ENCODE data around the gene AFAP1L1. TPM values are rescaled to one million over a fixed set of nuclear protein-coding genes. Genes with fewer than 3 reads are reported as not detected.

The AFAP1L1 gene
- total and polyA plus RNA-seq, 10 of the 15 experiments (the other 5 are each of a cell fraction or from before 2014, with no cell fraction given) = 0.11 TPM; not detected in 9

GRCh38 chr5:149356391-149356790 is 84.7 kb downstream of the AFAP1L1 start:
- no peak for ATAC-seq
- no TSS peak for BruUV-seq (replicated peaks)
- TF ChIP-seq BACH1 (IDR thresholded peaks at IDR 0.05; ENCODE audit: borderline replicate concordance) (no peak), SRF (IDR thresholded peaks at IDR 0.05; ENCODE audit: low read depth in 2 of 2, low read length in 2 of 2) (no peak), USF2 (IDR thresholded peaks at IDR 0.05; ENCODE audit: borderline replicate concordance, low read depth, low read length) (no peak), ZBTB40 (IDR thresholded peaks at IDR 0.05; ENCODE audit: borderline replicate concordance) (no peak), RAD21 (IDR thresholded peaks at IDR 0.05; ENCODE audit: insufficient read depth, low read depth, low read length) (no peak)
- no peak for FAIRE-seq
- CTCF ChIA-PET = interaction anchor here (0.7 to 7.5 kb wide), 11 partner anchors 11 to 628 kb away, joined by 3 to 81 read pairs (median 5); partner anchors contain the start of genes CSNK1A1 and GRPEL2
- no peak overlapping the region for H3K4me3 ChIP-seq
- 0 out of 2 replicates have a peak overlapping the region, but pooled peaks have one; percentile 14 for H3K4me2 ChIP-seq (ENCODE audit: control insufficient read depth, insufficient read depth)
- DNase-seq (ENCODE audit: low read depth, low spot score) = no peak
- H2AFZ ChIP-seq (ENCODE audit: control insufficient read depth, low read depth, low read length) = no peak overlapping the region
- POLR2A ChIA-PET = interaction anchor here (2.8 to 4.2 kb wide), 2 partner anchors 11 to 195 kb away, joined by 8 to 66 read pairs; partner anchors contain the start of genes CSNK1A1 and GRPEL2
- WGBS (ENCODE audit: insufficient coverage, insufficient replicate concordance, low lambda C conversion rate, missing lambda C conversion rate) = 33% methylated on average over 8 of the region's 8 CpGs
- H3K79me2 ChIP-seq (ENCODE audit: control insufficient read depth, insufficient read depth, low read length) = peaks cover 10% of the 10 kb centered on the region
- SMC1A ChIA-PET (ENCODE audit: uncharacterized antibody, unreplicated experiment) = interaction anchor here (4.0 kb wide), 1 partner anchor 11 kb away, joined by 23 read pairs; the partner anchor contains the start of gene GRPEL2
- no peaks in the 10 kb centered on the region for H3K27me3 ChIP-seq (replicated peaks in 1 of 2; ENCODE audit: control insufficient read depth in 2 of 2, insufficient read depth in 2 of 2, low read length in 1 of 2)
- no peak overlapping the region for H3K9ac ChIP-seq (ENCODE audit: control insufficient read depth, insufficient read depth, low read length)
- H4K20me1 ChIP-seq (ENCODE audit: control insufficient read depth, insufficient read depth) = no peaks in the 10 kb centered on the region
- H3K27ac ChIP-seq (ENCODE audit: control insufficient read depth, insufficient read depth) = no peak overlapping the region
- peaks cover 13% of the 10 kb centered on the region for H3K4me1 ChIP-seq (ENCODE audit: control insufficient read depth, insufficient read depth, low read length)
- H3K36me3 ChIP-seq (ENCODE audit: control insufficient read depth in 2 of 2, insufficient read depth in 2 of 2, low read length in 1 of 2) = peaks cover 0 to 9% of the 10 kb centered on the region in 2 experiments; a peak in 3 of 4 replicates
- in situ Hi-C loops (cut with MboI) (no loop called here), intact Hi-C loops (cut with micrococcal nuclease; ENCODE audit: unreplicated experiment) (no loop called here)
- RAD21 ChIA-PET (ENCODE audit: unreplicated experiment) = interaction anchor here (0.9 to 3.1 kb wide), 2 partner anchors 10 to 14 kb away, joined by 3 to 30 read pairs; partner anchors contain the start of gene GRPEL2
- H3K9me3 ChIP-seq (replicated peaks; ENCODE audit: control insufficient read depth, insufficient read depth, low read length) = no peaks in the 10 kb centered on the region

Measured in GM12878 (cell line).